ENCODE results near the gene DPAGT1.
"Not testable (repeated sequence)": the region's sequence is repeated elsewhere in the genome, so short reads cannot be mapped to it uniquely, and the experiment has no call there.

Gene DPAGT1

GRCh38 chr11:119115484-119116234 is 14.0 kb upstream of the DPAGT1 start:
- no peak for DNase-seq (ENCODE audit: low spot score)

DNA sequence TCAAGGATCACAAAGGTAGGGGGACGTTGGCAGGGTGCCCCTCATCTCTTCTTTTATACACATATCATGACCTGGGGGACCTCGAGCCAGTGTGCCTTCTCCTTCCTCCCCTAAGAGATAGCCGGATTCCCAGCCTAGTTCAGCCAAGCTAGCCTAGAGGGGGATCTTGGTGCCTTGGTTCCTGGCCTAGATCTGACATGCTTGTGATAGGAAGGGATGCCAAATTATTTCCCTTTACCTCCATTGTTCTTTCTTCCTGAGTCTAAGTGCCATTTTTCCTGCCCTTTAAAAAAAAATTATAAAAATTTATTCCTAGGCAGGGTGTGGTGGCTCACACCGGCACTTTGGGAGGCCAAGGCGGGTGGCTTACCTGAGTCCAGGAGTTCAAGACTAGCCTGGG is 12.7 kb upstream of the DPAGT1 start:
- no peak for DNase-seq (ENCODE audit: low spot score)

DNA sequence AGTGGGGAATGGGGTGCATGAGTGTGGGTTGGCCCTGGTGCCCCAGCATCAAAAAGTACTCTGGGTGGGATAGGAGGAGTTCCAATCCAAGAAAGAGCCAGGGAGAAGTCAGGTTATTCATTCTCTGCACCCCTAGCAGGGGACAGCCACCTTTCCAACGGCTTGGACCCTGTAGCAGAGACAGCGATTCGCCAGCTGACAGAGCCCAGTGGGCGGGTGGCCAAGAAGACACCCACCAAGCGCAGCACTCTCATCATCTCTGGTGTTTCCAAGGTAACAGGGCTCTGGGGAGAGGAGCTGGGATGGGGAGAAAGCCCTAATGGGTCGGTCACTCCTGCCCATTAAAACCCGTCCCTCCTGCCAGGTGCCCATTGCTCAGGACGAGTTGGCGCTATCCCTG is 12.1 kb upstream of the DPAGT1 start:
- DNase-seq (ENCODE audit: low spot score), result no peak

DNA sequence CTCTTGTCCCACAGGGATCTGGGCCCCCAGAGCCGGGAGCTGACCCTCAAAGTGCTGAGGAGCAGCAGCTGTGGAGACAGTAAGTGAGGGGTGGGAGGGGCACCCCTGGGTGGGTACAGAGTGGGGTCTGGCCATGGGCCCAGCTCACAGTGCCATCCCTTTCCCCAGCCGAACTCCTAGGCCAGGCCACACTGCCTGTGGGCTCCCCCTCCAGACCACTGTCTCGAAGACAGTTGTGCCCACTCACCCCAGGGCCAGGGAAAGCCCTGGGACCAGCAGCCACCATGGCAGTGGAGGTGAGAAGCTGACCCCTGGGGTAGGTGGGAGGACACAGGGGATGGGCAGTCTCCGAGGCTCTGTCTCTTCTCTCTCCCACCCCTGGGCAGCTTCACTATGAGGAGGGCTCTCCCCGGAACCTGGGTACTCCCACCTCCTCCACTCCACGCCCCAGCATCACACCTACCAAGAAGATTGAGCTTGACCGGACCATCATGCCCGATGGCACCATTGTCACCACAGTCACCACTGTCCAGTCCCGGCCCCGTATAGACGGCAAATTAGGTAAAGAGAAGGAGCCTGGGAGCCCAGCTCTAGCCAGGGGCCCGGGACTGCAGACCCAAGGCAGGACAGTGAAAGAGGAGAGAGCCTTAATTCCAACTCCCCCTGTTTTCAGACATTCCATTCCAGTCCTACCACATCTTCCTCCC is 10.8 kb upstream of the DPAGT1 start:
- DNase-seq (ENCODE audit: low spot score), result no peak

- no peak for DNase-seq (ENCODE audit: low spot score)
These were observed 9.8 kb upstream of the DPAGT1 start for GRCh38 chr11:119111361-119111925.

DNA sequence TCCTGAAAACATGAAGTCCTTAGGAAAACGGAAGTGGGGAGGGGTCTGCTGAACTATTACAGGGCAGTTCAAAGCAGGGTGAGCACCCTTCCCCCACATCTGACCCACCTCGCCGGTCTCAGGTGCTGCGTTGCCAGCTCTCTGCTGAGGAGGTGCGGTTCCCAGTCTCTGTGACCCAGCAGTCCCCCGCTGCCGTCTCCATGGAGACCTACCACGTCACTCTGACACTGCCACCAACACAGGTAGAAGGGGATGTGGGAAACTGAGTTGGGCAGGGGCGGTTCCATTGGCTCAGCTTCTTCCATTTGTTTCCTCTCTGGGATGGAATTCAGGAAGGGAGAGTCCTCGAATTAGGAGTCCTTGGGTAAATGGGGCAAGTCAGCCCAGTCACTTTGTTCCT is 8.8 kb upstream of the DPAGT1 start:
- no peak for DNase-seq (ENCODE audit: low spot score)

DNA sequence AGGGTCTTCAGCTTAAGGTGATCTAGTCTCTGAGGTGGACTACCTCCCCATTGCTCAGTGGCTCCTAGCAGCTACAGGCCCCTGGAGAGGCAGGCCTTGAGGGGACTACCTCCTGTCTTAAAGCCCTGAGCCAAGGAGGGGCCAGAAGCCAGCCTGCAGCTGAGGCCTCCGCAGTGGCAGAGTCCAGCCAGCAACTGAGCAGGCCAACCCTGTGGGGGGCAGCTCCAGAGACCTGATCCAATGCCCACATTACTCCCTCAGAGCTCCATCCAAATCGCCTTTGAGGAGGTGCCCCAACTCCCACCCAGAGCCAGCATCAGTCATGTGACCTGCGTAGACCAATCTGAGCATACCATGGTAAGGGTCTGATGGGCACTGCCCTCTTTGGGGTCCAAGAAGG is 8.2 kb upstream of the DPAGT1 start:
- DNase-seq (ENCODE audit: low spot score), result no peak

GRCh38 chr11:119108857-119109221 is 7.2 kb upstream of the DPAGT1 start:
- no peak for DNase-seq (ENCODE audit: low spot score)

GRCh38 chr11:119108146-119108856 is 6.6 kb upstream of the DPAGT1 start:
- DNase-seq (ENCODE audit: low spot score), result peak; percentile 84

DNA sequence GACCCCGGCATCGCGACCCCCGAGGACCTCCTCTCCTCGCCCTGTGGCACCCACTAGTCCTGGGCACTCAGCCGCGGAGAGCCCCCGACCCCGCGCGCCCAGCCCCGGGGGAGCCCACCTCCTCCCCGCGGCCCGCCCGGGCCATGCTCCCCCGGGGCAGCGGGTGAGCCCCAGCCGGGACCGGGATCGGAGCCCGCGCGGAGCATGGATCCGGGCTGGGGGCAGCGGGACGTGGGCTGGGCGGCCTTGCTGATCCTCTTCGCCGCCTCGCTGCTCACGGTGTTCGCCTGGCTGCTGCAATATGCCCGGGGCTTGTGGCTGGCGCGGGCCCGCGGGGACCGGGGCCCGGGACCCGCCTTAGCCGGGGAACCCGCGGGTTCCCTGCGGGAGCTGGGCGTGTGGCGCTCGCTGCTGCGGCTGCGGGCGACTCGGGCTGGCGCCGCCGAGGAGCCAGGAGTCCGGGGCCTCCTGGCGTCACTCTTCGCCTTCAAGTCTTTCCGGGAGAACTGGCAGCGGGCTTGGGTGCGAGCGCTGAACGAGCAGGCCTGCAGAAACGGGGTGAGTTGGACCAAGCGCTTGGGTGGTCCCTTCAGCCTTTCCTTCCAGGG is 6.0 kb upstream of the DPAGT1 start:
- DNase-seq (ENCODE audit: low spot score), result no peak

DNA sequence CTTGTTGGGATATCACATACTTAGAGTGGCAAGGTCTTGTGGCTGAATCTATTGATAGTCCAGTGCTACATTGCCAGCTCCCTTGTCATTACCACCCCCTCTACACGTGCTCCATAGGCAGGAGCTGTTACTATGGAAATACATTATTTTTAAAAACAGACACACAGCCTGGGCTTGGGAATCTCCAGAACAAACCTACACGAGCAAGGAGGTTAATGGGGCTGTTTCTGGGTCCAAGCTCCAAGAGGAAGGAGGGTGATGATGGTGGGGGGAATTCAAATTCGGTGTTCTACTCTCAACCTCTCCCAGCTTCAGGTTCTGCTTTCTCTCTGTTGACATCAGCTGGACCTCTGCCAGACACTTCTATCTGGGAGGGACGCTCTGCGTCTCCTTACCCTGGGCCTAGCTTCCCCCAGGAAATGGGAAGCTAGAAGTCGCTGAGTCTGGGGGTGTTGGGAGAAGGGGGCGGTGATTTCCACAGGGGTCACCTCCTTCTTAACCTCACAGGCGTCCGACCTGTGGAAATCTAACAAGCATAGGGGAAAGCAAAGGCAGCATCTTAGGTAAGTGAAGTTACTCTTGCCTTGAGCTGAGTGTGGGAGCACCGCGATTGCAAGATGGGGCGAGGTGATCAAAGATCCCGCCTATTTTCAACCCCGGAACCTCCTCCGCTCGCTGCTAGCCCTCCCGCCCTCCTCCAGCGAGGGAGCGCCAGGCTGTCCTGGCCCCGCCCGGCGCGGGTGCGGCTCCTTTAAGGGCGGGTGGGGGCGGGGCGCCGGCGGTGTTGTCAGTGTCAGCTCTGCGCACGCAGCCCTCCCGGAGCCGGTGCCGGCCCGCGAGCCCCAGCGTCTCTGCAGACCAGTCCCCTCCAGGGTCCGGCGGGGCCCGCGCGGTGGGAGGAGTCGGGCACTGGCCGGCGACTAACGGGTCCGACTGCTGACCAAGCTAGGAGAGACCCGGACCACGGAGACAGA is 5.2 kb upstream of the DPAGT1 start, which contains the start of gene C2CD2L:
Gene C2CD2L (plus strand): TSS at position 781 of the 974 bp plus-strand sequence. CDS start 398 bp downstream, outside the sequence.
- DNase-seq (ENCODE audit: low spot score), result peak; percentile 90

GRCh38 chr11:119103793-119104192 is 2.1 kb upstream of the DPAGT1 start:
- DNase-seq (ENCODE audit: low spot score), result no peak

DNA sequence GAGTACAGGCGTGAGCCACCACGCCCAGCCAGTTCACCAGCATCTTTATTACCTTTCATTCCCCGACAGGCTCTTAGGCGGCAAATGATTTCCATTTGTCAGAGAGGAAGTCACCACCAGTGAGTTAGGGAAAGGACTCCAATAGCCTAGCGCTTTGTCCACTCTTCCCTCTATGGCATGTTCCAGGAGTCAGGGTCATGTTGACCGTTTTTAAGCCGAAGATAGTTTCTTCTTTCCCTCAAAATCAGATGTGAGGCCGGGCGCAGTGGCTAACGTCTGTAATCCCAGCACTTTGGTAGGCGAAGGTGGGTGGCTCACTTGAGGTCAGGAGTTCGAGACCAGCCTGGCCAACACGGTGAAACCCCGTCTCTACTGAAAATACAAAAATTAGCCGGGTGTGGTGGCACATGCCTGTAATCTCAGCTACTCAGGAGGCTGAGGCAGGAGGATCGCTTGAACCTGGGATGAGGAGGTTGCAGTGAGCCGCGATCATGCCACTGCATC is 1.6 kb upstream of the DPAGT1 start:
- not testable (repeated sequence) for DNase-seq (ENCODE audit: low spot score)

DNA sequence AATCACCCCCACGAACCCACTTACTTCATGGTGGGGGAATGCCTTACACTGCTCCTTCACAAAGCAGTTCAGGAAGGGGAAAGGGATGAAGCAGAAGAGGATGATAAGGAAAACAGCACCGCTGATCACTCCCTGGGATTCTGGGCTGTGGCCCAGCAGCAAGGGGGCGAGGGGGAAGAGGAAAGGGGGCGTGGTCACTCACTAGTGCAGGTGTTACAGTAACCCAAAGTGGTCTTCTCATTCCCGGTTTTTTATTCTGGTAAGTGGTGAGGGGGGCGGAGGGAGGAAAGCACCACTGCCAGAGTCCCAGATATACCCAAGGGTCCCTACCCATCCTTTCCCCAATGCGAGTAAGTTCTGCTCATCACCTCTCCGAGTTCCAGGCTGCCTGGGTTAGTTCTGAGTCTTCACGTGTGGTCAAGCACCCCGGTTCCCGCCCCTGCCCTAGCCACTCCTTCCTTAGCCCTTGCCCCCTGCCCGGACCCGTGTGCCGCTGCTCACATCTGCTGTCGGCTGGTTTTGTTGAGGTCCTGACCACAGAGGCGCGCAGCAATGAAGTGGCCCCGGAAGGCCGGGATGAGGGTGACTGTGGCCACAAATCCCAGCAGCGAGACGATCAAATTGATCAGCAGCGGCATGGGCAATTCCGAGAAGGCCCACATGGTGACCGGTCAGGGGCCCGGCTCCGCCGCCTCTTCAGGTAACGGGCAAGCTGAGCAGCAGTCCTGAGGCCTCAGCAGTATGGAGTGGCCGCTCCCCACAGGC is 477 bp downstream of the DPAGT1 start:
- no peak for DNase-seq (ENCODE audit: low spot score)

DNA sequence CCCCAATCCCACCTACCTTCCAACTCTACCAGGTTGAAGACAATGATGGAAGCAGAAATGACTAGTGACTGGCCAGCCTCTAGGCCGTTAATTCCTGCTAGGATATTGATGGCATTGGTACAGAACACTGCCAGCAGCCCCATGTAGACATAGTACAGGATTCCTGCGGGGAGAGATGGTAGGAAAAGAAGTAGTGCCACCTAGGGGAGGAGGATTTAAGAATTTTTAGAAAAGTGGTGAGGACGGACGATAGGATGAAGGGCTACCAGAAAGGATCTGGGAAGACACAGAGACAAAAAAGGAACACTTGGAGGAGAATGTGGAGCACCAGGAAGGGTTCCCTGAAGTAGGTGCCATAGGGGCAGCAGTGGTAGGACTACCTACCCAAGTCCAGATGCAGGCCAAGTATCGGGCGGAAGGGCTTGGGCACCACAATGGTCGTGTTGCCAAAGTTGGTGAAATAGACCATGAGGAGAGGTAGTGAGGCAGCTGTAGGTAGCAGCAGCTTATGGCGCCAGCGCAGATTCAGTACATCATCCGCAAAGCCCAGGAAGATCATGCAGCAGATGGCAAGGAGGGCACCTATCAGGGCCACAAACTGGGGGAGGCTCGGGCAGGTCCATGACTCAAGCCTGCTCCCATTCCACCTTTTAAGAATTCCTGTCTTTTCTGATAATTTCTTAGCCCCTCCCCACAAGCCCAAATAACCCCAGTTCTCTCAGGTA is 1.2 kb downstream of the DPAGT1 start:
- DNase-seq (ENCODE audit: low spot score), result peak; percentile 80

GRCh38 chr11:119099711-119100110 is 1.9 kb downstream of the DPAGT1 start:
- DNase-seq (ENCODE audit: low spot score), result no peak

DNA sequence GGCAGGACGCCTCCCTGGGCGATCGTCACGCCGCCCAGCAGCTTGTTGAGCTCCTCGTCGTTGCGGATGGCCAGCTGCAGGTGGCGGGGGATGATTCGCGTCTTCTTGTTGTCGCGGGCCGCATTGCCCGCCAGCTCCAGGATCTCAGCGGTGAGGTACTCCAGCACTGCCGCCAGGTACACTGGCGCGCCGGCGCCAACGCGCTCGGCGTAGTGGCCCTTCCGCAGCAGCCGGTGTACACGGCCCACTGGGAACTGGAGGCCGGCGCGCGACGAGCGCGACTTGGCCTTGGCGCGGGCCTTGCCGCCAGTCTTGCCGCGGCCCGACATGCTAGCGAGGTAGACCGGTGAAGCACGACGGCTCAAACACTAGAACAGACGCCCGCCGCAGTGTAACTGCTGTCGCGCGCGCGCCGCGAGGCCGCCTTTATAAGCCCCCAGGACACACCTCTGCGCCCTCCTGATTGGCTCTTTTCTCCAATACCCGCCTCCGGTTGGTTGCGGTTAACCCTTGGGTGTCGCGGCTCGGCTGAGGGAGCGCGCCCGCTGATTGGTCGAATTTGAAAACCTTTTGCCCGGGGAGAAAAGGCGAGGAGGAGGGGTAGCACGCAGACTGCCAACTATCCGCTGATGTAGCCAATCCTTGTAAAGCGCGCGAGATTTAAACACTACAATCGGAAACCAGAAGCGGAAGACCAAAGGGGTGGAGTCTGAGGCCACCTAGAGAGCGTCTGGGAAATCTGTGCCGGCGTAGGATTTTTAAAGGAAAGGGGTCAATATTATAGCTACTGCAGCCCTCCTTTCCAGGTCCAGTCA is 6.4 kb downstream of the DPAGT1 start:
- DNase-seq (ENCODE audit: low spot score), result peak; percentile 99

- DNase-seq (ENCODE audit: low spot score), result peak; percentile 77
These were observed 6.9 kb downstream of the DPAGT1 start for GRCh38 chr11:119094816-119095065.
